Keratinocyte (primary cell): ENCODE measurements around the gene GCA. TPM values are rescaled to one million over a fixed set of nuclear protein-coding genes. Genes with fewer than 3 reads are reported as not detected.

ENCODE experiments used
- DNase-seq: peaks from one replicate; pipeline ENCODE4 v3.0.0-alpha.2; 2011; ENCODE audit warnings: low read depth, missing footprints, low spot score
- FAIRE-seq: peaks from 2 replicates; lab custom pipeline; 2011; peaks lifted over from hg19 to GRCh38; lab: Jason Lieb, UNC
- H2AFZ ChIP-seq: 2 replicates; pipeline ENCODE4 v1.6.0; 2012; ENCODE audit warnings: low read length, control low read depth, inconsistent platforms; ENCODE audit not compliant: control insufficient read depth
- H3K27ac ChIP-seq: 2 replicates; pipeline ENCODE4 v1.5.1; 2011; ENCODE audit warnings: low read length; ENCODE audit not compliant: control insufficient read depth, insufficient read depth
- H3K27me3 ChIP-seq: 3 replicates; pipeline ENCODE4 v1.6.0; 2011; ENCODE audit warnings: low read length; ENCODE audit not compliant: control insufficient read depth, insufficient read depth; ENCODE audit errors: extremely low read depth
- H3K36me3 ChIP-seq, 2 experiments: 2 replicates in 1 of 2; 3 replicates in 1 of 2; pipeline ENCODE4 v1.5.1; 2011; ENCODE audit warnings: low read length in 2 of 2, mild to moderate bottlenecking in 1 of 2; ENCODE audit not compliant: control insufficient read depth in 2 of 2, insufficient read depth in 2 of 2; ENCODE audit errors: extremely low read depth in 1 of 2
- H3K4me1 ChIP-seq: 3 replicates; pipeline ENCODE4 v1.5.1; 2011; ENCODE audit warnings: low read length; ENCODE audit not compliant: control insufficient read depth, insufficient read depth; ENCODE audit errors: extremely low read depth
- H3K4me2 ChIP-seq: 3 replicates; pipeline ENCODE4 v1.6.0; 2011; ENCODE audit warnings: low read depth, low read length; ENCODE audit not compliant: control insufficient read depth, insufficient read depth; ENCODE audit errors: extremely low read depth
- H3K4me3 ChIP-seq, 3 experiments: fragments of 200-600 bp in 1 of 3; sonication (generic) in 1 of 3; 2 replicates in 2 of 3; 3 replicates in 1 of 3; pipeline ENCODE4 v1.5.1; 2011 to 2016; ENCODE audit warnings: low read length in 3 of 3, mild to moderate bottlenecking in 3 of 3, control low read depth in 2 of 3, inconsistent platforms in 1 of 3, low read depth in 1 of 3, mixed read lengths in 1 of 3, mixed run types in 1 of 3, moderate library complexity in 1 of 3; ENCODE audit not compliant: control insufficient read depth in 2 of 3, insufficient read depth in 2 of 3; ENCODE audit errors: extremely low read depth in 1 of 3
- H3K79me2 ChIP-seq: 2 replicates; pipeline ENCODE4 v1.6.0; 2012; ENCODE audit warnings: low read length; ENCODE audit not compliant: control insufficient read depth, insufficient read depth
- H3K9ac ChIP-seq: 3 replicates; pipeline ENCODE4 v1.6.0; 2011; ENCODE audit warnings: low read length; ENCODE audit not compliant: control insufficient read depth, insufficient read depth; ENCODE audit errors: extremely low read depth
- H3K9me1 ChIP-seq: 3 replicates; pipeline ENCODE4 v1.6.0; 2011; ENCODE audit warnings: low read length; ENCODE audit not compliant: control insufficient read depth, insufficient read depth; ENCODE audit errors: extremely low read depth
- H3K9me3 ChIP-seq: 2 replicates; pipeline ENCODE4 v1.5.1; 2012; ENCODE audit warnings: low read depth, low read length; ENCODE audit not compliant: control insufficient read depth
- H4K20me1 ChIP-seq: 3 replicates; pipeline ENCODE4 v1.6.0; 2011; ENCODE audit warnings: low read length; ENCODE audit not compliant: control insufficient read depth, insufficient read depth; ENCODE audit errors: extremely low read depth
- CTCF ChIP-seq, 3 experiments: IDR thresholded peaks in 1 of 3; conservative IDR thresholded peaks in 1 of 3; optimal IDR thresholded peaks in 1 of 3; 2 replicates in 2 of 3; 3 replicates in 1 of 3; pipeline versions ENCODE3 to v1.5.1; 2011; ENCODE audit warnings: low read length in 3 of 3, mild to moderate bottlenecking in 3 of 3, moderate library complexity in 2 of 3, control low read depth in 1 of 3, inconsistent platforms in 1 of 3; ENCODE audit not compliant: insufficient read depth in 2 of 3; ENCODE audit errors: extremely low read depth in 1 of 3
- EZH2 ChIP-seq: IDR thresholded peaks from one replicate; pipeline ENCODE4 v1.6.1; 2012; ENCODE audit warnings: inconsistent platforms, mild to moderate bottlenecking, low read length, moderate library complexity
- dilution Hi-C: fragments of 300-500 bp; cut with MboI; formaldehyde crosslinking; loops from one replicate; pipeline ENCODE4 v1.7.0; 2020; ENCODE audit warnings: low sequenced_read_pairs; ENCODE audit not compliant: extremely low pct_ligation_motif_present
- polyA plus RNA-seq, 5 experiments: library from polyadenylated mRNA; depleted of rRNA in 3 of 5; stranded (reverse) in 3 of 5; stranded (forward) in 1 of 5; unstranded in 1 of 5; fragments of >200 nt; gene quantifications; 1 replicate in 1 of 5; 2 replicates in 3 of 5; 3 replicates in 1 of 5; pipeline versions ENCODE4 v1.2.1 to v1.2.3, GENCODE V29; 2011 to 2012; ENCODE audit warnings: missing spikeins in 2 of 5, low read depth in 1 of 5, low replicate concordance in 1 of 5

GCA gene
- polyA plus RNA-seq, 1 donor (not counting 4 experiments of a cell fraction or from before 2014, with no cell fraction given): 10.0 TPM

GRCh38 chr2:162365392-162365791 lies 21.5 kb downstream of the GCA start:
- H3K36me3 ChIP-seq: no peaks in the 10 kb centered on the region
- H3K9ac ChIP-seq: no peak overlapping the region
- no peaks in the 10 kb centered on the region for H3K27me3 ChIP-seq
- H3K4me3 ChIP-seq: no peak overlapping the region
- H3K9me3 ChIP-seq: no peaks in the 10 kb centered on the region
- no peak for DNase-seq
- dilution Hi-C loops: no loop called here
- FAIRE-seq: no peak
- no peaks in the 10 kb centered on the region for H3K79me2 ChIP-seq
- no peaks in the 10 kb centered on the region for H3K9me1 ChIP-seq
- no peaks in the 10 kb centered on the region for H3K4me1 ChIP-seq
- H2AFZ ChIP-seq: no peak overlapping the region
- no peak overlapping the region for H3K4me2 ChIP-seq
- H3K27ac ChIP-seq: no peak overlapping the region
- H4K20me1 ChIP-seq: no peaks in the 10 kb centered on the region
- TF ChIP-seq EZH2: no peak
- no peak for TF ChIP-seq CTCF (optimal IDR thresholded peaks at IDR 0.05 in 1 of 3, IDR thresholded peaks at IDR 0.05 in 1 of 3, conservative IDR thresholded peaks at IDR 0.05 in 1 of 3; ENCODE audit: extremely low read depth in 1 of 3, insufficient read depth in 2 of 3, low read length in 3 of 3)

GRCh38 chr2:162368494-162368893 lies 24.6 kb downstream of the GCA start:
- Histone ChIP-seq H2AFZ (no peak overlapping the region), H3K9me1 (no peaks in the 10 kb centered on the region), H3K4me1 (no peaks in the 10 kb centered on the region), H3K4me2 (no peak overlapping the region), H4K20me1 (no peaks in the 10 kb centered on the region), H3K9ac (no peak overlapping the region), H3K27me3 (no peaks in the 10 kb centered on the region), H3K36me3 (no peaks in the 10 kb centered on the region), H3K79me2 (no peaks in the 10 kb centered on the region), H3K27ac (no peak overlapping the region), H3K4me3 (no peak overlapping the region), H3K9me3 (no peaks in the 10 kb centered on the region)
- dilution Hi-C loops: no loop called here
- FAIRE-seq (no peak), DNase-seq (no peak)
- TF ChIP-seq CTCF (optimal IDR thresholded peaks at IDR 0.05 in 1 of 3, IDR thresholded peaks at IDR 0.05 in 1 of 3, conservative IDR thresholded peaks at IDR 0.05 in 1 of 3; ENCODE audit: extremely low read depth in 1 of 3, insufficient read depth in 2 of 3, low read length in 3 of 3) (no peak), EZH2 (no peak)
